D721Med (cell line): Measurements from ENCODE around the gene OR52K2.
"Not testable (repeated sequence)": the region's sequence is repeated elsewhere in the genome, so short reads cannot be mapped to it uniquely, and the experiment has no call there.

Source experiments
- DNase-seq: peaks from one replicate; pipeline ENCODE4 v3.0.0; 2011; ENCODE audit warnings: low spot score; ENCODE audit not compliant: insufficient read length
- FAIRE-seq: peaks from 2 replicates; lab custom pipeline; 2011; peaks lifted over from hg19 to GRCh38; lab: Jason Lieb, UNC
- TF ChIP-seq, protein P1 (sequence below): IDR thresholded peaks from 2 replicates; pipeline ENCODE4 v1.5.1; 2012; ENCODE audit warnings: mild to moderate bottlenecking, control low read depth; ENCODE audit not compliant: insufficient read depth; ENCODE audit errors: missing control alignments

OR52K2 gene

DNA sequence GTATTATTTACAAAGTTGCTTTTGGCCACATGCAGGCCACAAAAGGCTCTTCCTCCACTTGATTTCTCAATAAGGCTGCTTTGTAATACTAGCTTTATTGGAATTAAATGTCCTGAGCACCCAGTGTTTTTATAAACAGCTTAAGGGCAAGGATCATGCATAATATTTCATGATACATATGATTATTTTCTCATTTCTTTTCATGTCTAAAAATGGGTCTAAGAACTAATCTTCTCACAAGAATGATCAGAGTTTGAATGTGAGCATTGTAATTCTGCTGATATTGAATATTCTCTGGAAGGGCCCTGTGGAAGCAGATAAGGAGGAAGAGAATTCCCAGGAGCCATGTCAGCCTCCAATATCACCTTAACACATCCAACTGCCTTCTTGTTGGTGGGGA is at the start of gene OR52K2:
TSS of gene OR52K2 (plus strand) at position 301 of the 400 bp plus-strand sequence. CDS start at position 346, 45 bp downstream.
- TF ChIP-seq, protein P1, sequence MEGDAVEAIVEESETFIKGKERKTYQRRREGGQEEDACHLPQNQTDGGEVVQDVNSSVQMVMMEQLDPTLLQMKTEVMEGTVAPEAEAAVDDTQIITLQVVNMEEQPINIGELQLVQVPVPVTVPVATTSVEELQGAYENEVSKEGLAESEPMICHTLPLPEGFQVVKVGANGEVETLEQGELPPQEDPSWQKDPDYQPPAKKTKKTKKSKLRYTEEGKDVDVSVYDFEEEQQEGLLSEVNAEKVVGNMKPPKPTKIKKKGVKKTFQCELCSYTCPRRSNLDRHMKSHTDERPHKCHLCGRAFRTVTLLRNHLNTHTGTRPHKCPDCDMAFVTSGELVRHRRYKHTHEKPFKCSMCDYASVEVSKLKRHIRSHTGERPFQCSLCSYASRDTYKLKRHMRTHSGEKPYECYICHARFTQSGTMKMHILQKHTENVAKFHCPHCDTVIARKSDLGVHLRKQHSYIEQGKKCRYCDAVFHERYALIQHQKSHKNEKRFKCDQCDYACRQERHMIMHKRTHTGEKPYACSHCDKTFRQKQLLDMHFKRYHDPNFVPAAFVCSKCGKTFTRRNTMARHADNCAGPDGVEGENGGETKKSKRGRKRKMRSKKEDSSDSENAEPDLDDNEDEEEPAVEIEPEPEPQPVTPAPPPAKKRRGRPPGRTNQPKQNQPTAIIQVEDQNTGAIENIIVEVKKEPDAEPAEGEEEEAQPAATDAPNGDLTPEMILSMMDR = no peak
- FAIRE-seq (no peak), DNase-seq (no peak)

DNA sequence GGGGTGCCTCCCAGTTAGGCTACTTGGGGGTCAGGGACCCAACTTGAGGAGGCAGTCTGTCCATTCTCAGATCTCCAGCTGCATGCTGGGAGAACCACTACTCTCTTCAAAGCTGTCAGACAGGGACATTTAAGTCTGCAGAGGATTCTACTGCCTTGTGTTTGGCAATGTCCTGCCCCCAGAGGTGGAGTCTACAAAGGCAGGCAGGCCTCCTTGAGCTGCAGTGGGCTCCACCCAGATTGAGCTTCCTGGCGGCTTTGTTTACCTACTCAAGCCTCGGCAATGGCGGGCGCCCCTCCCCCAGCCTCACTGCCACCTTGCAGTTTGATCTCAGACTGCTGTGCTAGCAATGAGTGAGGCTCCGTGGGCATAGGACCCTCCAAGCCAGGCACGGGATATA is 42.9 kb upstream of the OR52K2 start:
- FAIRE-seq, DNase-seq: not testable (repeated sequence)

DNA sequence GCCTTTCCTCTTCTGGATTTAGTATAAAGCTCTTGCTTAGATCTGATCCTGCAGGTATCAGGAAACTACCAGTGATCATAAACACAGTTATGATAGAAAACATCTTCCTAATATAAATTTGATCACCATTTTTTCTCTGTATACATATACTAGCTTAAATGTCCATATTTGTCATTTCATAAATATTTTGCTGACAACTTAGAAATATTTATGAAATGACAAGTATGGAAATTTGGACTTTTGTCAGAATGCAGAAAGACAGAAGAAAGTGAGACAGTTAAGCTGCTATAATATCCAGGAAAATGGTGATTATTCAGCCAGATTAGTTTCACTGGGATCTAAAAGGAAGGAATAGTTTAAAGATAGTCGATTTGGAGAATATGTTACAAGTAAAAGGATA is 32.8 kb upstream of the OR52K2 start:
- DNase-seq (no peak), FAIRE-seq (no peak)
- TF ChIP-seq, protein P1 = no peak

DNA sequence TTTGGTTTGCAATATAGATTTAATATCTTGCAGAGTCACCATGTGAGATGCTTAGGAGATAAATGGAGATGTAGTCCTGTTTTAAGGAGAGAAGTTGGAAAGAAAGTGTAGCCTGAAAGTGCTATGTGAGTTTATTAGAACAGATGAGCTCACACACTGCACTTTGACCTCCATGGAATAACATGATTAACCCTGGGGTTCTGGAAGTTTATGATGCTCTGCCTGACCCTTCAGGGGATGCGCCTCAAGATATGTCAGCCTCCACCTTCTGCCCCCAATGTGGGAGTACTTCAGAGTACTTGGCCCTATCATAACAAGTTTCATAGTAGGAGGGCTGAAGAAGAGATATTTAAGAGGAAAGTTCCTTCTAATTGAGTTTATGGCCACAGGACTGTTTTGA is 32.3 kb upstream of the OR52K2 start:
- DNase-seq (no peak), FAIRE-seq (no peak)
- TF ChIP-seq, protein P1 = no peak

DNA sequence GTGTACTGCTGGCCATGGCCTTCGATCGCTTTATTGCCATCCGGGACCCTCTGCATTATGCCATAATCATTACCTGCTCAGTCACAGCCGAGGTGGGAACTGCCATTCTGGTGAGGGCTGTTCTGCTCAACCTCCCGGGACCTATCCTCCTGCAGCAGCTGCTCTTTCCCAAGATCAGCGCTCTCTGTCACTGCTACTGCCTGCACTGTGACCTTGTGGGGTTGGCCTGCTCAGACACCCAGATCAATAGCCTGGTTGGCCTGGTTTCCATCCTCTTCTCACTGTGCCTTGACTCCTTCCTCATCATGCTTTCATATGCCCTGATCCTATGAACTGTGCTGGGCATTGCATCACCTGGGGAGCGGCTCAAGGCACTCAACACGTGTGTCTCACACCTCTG is 30.7 kb upstream of the OR52K2 start:
- DNase-seq (no peak), FAIRE-seq (no peak)
- TF ChIP-seq, protein P1 = no peak

DNA sequence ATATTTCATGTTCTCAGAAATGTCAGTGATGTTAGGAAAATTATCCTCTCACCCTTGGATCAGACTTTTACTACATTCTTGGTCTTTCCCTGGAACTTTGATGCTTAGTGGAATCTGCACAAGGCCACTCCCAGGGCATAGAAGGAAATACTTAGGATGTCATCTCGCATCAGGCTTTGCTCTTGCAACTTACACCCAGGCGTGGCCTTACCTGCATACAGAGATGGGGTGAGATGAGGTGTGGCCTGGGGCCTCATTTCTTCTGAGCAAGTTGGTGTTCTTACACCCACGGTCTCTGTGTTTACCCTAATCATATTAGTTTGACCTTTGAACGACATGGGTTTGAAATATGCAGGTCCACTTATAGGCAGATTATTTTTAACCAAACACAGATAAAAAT is 19.0 kb upstream of the OR52K2 start:
- FAIRE-seq = no peak
- no peak for DNase-seq
- TF ChIP-seq, protein P1 = no peak

DNA sequence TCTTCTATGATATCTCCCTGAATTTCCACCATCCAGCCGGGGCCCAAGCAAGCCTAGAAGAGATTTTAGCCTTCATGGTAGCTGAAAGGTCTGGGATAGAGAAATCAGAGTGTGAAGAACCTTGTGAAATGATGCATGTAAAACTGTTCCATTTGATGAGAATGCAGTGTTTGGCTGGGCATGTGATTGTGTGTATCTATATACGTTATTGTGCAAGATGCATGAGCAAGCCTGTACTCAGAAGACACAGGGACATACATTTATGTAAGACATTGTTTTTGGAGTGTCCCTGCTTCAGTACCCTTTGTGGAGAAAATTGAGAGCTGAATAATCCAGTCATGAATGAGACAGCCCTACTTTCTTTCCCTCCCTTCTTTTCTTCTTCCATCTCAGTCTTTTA is 15.2 kb upstream of the OR52K2 start:
- FAIRE-seq (no peak), DNase-seq (no peak)
- TF ChIP-seq, protein P1 = no peak

DNA sequence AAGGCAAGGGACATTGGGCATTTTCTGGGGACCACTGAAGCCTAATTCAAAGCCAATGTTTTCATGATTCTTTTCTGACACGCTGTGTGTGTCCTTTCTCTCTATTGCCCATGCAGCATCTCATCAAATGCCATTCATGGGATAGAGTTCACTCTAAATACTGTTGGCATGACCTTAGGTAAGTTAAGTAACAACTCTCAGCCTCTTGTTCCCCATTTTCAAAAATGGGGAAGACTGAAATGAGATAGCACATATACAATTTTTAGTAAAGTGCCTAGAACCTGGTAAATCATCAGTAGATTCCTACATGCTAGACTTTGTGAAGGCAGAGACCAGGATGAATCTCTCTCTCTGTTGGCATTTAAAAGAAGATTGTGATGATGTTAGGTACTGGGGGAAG is 12.7 kb upstream of the OR52K2 start:
- no peak for DNase-seq
- TF ChIP-seq, protein P1 = no peak
- no peak for FAIRE-seq
